HG02981 (cell line): Measurements from ENCODE around the gene PANX2.

Experiments used
- ATAC-seq: cut with Tn5 transposase; IDR thresholded peaks from one replicate; pipeline ENCODE4 v1.9.1; 2021; ENCODE audit warnings: mild to moderate bottlenecking, moderate library complexity; ENCODE audit not compliant: unreplicated experiment

The PANX2 gene

DNA sequence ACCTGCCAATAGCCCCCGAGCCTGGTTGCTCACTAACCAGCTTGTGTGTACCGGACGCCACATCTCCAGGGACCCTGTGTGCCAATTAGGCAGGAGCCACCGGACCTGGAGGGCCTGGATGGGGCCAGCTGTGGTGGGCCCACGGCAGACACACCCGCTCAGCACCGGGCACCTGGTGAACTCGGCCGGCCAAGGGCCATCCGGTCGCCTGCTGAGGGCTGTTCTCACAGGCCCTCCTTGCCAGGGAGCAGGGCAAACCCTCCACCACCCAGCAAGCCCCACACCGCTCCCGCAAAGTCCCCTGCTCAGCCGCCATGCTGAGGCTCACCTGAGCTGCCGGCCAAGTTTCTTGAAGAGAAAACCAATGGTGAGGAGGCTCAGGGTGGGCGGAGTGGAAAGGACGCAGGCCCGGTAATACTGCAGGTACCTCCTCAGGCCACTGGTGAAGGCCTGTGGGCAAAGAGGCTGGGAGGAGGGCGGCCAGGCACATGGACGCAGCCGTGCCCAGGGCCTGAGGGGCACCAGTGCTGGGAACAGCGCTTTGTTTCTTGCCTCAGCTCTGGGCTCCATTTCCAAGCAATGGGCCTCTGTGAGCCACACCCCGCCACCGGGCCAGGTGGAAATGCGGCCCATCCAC lies 57.2 kb downstream of the PANX2 start:
- ATAC-seq, result no peak

DNA sequence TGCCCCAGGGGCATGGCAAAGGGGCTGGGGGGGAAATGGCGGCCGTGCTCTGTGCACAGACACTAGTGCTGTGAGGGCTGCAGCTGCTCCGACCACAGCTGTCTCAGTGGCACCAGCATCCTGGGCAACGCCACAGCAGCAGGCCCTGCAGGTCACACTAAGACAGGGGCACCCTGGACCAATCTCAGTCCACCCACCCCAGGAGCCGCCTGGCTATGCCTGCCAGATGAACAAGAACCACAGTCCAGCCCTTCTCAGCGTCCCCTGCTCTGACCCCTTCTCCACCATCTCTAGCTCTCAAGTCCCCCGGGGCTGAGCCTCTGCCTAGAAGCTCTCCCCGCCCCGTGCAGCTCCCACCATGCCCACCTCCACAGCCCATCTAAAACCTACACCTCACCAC lies 57.8 kb downstream of the PANX2 start:
- no peak for ATAC-seq

DNA sequence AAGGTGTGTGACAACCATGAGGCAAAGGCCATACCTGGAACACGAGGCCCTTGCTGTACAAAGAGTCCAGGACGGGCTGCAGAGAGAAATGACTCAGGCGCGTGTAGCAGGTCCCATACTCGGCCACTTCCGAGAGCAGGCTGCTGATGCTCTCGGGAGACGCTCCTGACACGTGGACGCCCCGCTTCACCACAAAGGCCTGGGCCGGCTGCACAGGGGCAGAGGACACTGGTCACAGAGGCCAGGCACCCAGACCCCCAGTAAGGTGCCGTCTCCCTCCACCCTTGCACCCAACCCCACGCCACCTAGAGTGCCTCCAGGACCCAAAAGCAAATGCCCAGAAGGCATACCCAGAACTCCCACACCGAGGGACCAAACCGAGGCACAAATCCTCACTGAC lies 58.8 kb downstream of the PANX2 start:
- ATAC-seq, result no peak
